ENCODE measurements around the gene IL10RB. TPM values are rescaled to one million over a fixed set of nuclear protein-coding genes. Genes with fewer than 3 reads are reported as not detected.

Gene IL10RB
- total RNA-seq, 1 experiment from 2014 or later: 3.1 TPM

- no peak for DNase-seq
- H3T11ph ChIP-seq (ENCODE audit: low read length): no peak overlapping the region
- no peak overlapping the region for H3K18ac ChIP-seq (ENCODE audit: insufficient read length, low read depth, low read length)
- H4K20me1 ChIP-seq (ENCODE audit: control insufficient read depth, insufficient read depth, insufficient read length): no peaks in the 10 kb centered on the region
- H3K27me3 Mint-ChIP-seq (ENCODE audit: low read depth): no peaks in the 10 kb centered on the region
- H2BK120ac ChIP-seq (ENCODE audit: low read depth, low read length, poor library complexity, severe bottlenecking): no peak overlapping the region
- H3K79me2 ChIP-seq (ENCODE audit: insufficient read depth, low read length): no peaks in the 10 kb centered on the region
- no peak overlapping the region for H2BK5ac ChIP-seq (ENCODE audit: insufficient read length, low read length)
- no peak overlapping the region for H3K4me2 ChIP-seq (ENCODE audit: insufficient read depth, insufficient read length, low read length)
- no peak overlapping the region for H2BK20ac ChIP-seq (ENCODE audit: low read depth, low read length, poor library complexity, severe bottlenecking)
- peaks cover 0 to 2% of the 10 kb centered on the region in 2 experiments; a peak in 2 of 4 replicates for H3K4me1 Mint-ChIP-seq
- no peaks in the 10 kb centered on the region for H3K9me3 ChIP-seq (ENCODE audit: control insufficient read depth, low read depth, low read length)
- H2BK12ac ChIP-seq (ENCODE audit: insufficient read length, low read depth, low read length): no peak overlapping the region
- H3K4me1 ChIP-seq (ENCODE audit: insufficient read depth, low read length): no peaks in the 10 kb centered on the region
- H3K14ac ChIP-seq (ENCODE audit: insufficient read depth, low read length): no peak overlapping the region
- no peak overlapping the region for H2BK15ac ChIP-seq (ENCODE audit: low read depth, low read length)
- no peaks in the 10 kb centered on the region for H3K36me3 Mint-ChIP-seq (ENCODE audit: insufficient read depth in 1 of 3, low read depth in 3 of 3)
- no peaks in the 10 kb centered on the region for H3K23me2 ChIP-seq (ENCODE audit: insufficient read length, low read depth, low read length, poor library complexity, severe bottlenecking)
- H3K27ac Mint-ChIP-seq: no peak overlapping the region
- H3K9me3 Mint-ChIP-seq: no peaks in the 10 kb centered on the region
- H4K8ac ChIP-seq (replicated peaks; ENCODE audit: insufficient read length, low read depth, low read length): no peak overlapping the region
- no peaks in the 10 kb centered on the region for H3K79me1 ChIP-seq (ENCODE audit: insufficient read depth, low read depth, low read length, poor library complexity, severe bottlenecking)
- no CpG with 5 or more reads among the region's 2 CpGs for WGBS (ENCODE audit: extremely low coverage, insufficient read length, low lambda C conversion rate)
- no peak overlapping the region for H4K91ac ChIP-seq (ENCODE audit: insufficient read length, low read depth, low read length)
- H3K4me3 Mint-ChIP-seq: no peak overlapping the region
- H2AFZ ChIP-seq (ENCODE audit: low read length): no peak overlapping the region
- H4K5ac ChIP-seq (ENCODE audit: insufficient read length, low read depth, low read length): no peak overlapping the region
- H3K27ac ChIP-seq (ENCODE audit: insufficient read length, low read depth, low read length): no peak overlapping the region
- H2AK5ac ChIP-seq (ENCODE audit: insufficient read length, low read length): no peak overlapping the region
- TF ChIP-seq, protein P1, sequence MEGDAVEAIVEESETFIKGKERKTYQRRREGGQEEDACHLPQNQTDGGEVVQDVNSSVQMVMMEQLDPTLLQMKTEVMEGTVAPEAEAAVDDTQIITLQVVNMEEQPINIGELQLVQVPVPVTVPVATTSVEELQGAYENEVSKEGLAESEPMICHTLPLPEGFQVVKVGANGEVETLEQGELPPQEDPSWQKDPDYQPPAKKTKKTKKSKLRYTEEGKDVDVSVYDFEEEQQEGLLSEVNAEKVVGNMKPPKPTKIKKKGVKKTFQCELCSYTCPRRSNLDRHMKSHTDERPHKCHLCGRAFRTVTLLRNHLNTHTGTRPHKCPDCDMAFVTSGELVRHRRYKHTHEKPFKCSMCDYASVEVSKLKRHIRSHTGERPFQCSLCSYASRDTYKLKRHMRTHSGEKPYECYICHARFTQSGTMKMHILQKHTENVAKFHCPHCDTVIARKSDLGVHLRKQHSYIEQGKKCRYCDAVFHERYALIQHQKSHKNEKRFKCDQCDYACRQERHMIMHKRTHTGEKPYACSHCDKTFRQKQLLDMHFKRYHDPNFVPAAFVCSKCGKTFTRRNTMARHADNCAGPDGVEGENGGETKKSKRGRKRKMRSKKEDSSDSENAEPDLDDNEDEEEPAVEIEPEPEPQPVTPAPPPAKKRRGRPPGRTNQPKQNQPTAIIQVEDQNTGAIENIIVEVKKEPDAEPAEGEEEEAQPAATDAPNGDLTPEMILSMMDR (conservative IDR thresholded peaks at IDR 0.05): no peak
- H3K4ac ChIP-seq (ENCODE audit: low read depth, low read length): no peak overlapping the region
- H3K27me3 ChIP-seq (ENCODE audit: insufficient read depth, low read length): no peaks in the 10 kb centered on the region
- H3K56ac ChIP-seq (ENCODE audit: insufficient read length, low read depth, low read length): no peak overlapping the region
- H3K9ac ChIP-seq (ENCODE audit: extremely low read depth, insufficient read length, low read length): no peak overlapping the region
- no peak overlapping the region for H3K23ac ChIP-seq (ENCODE audit: insufficient read length, low read depth, low read length)
Observed at GRCh38 chr21:33305938-33306337, 39.8 kb downstream of the IL10RB start.

Measured in H9 (cell line).